Natural killer cell (primary cell): Measurements from ENCODE around the gene GJE1. TPM values are rescaled to one million over a fixed set of nuclear protein-coding genes. Genes with fewer than 3 reads are reported as not detected.

ENCODE experiments used
- ATAC-seq, 3 donors: fragments of 150-1000 bp in 2 of 3; fragments of 200-7000 bp in 1 of 3; cut with Tn5 transposase; 1 replicate in 1 of 3; 2 replicates in 2 of 3; pipeline ENCODE4 v1.10.0; 2021; ENCODE audit warnings: mild to moderate bottlenecking in 2 of 3, moderate library complexity in 2 of 3
- DNase-seq, 2 donors: peaks; one replicate each; pipeline versions ENCODE4 v3.0.0 to v3.0.0-alpha.2; 2013 to 2021; ENCODE audit warnings: mixed read lengths in 1 of 2
- H3K27ac ChIP-seq: one replicate; pipeline ENCODE4 v1.5.1; 2013; ENCODE audit warnings: mild to moderate bottlenecking, low read length
- H3K27me3 ChIP-seq: one replicate; pipeline ENCODE4 v1.6.1; 2013; ENCODE audit warnings: low read length; ENCODE audit not compliant: control insufficient read depth, insufficient read depth
- H3K36me3 ChIP-seq: one replicate; pipeline ENCODE4 v1.6.1; 2013; ENCODE audit warnings: low read length; ENCODE audit not compliant: control insufficient read depth, insufficient read depth
- H3K4me1 ChIP-seq: one replicate; pipeline ENCODE4 v1.6.1; 2013; ENCODE audit warnings: low read length; ENCODE audit not compliant: control insufficient read depth, insufficient read depth
- H3K4me3 ChIP-seq: one replicate; pipeline ENCODE4 v1.5.1; 2013; ENCODE audit warnings: low read length
- H3K9me3 ChIP-seq: one replicate; pipeline ENCODE4 v1.6.1; 2013; ENCODE audit warnings: low read length; ENCODE audit not compliant: control insufficient read depth, insufficient read depth
- H3K27ac Mint-ChIP-seq, 2 donors: one replicate each; pipeline ENCODE4 v1.8.0; 2022; ENCODE audit warnings: mild to moderate bottlenecking in 2 of 2, mixed read lengths in 2 of 2, moderate library complexity in 1 of 2
- H3K27me3 Mint-ChIP-seq, 2 donors: one replicate each; pipeline ENCODE4 v1.8.0; 2022; ENCODE audit warnings: low read depth in 2 of 2, mixed read lengths in 2 of 2
- H3K36me3 Mint-ChIP-seq: one replicate; pipeline ENCODE4 v1.8.0; 2022; ENCODE audit warnings: mixed read lengths
- H3K4me1 Mint-ChIP-seq, 2 donors: one replicate each; pipeline ENCODE4 v1.8.0; 2022; ENCODE audit warnings: mixed read lengths in 2 of 2
- H3K4me3 Mint-ChIP-seq: one replicate; pipeline ENCODE4 v1.8.0; 2022; ENCODE audit warnings: mild to moderate bottlenecking, moderate library complexity, mixed read lengths
- H3K9me3 Mint-ChIP-seq, 2 donors: one replicate each; pipeline ENCODE4 v1.8.0; 2022; ENCODE audit warnings: mixed read lengths in 2 of 2
- WGBS: methylation state at CpG from one replicate; pipeline ENCODE4 v1.1.7; 2013; ENCODE audit warnings: missing lambda C conversion rate; ENCODE audit not compliant: insufficient coverage; 5-methylcytosine and 5-hydroxymethylcytosine counted together
- intact Hi-C: fragments of 100-400 bp; cut with micrococcal nuclease; formaldehyde crosslinking; loops from one replicate; pipeline ENCODE4 v1.14.2; 2022
- total RNA-seq, 4 donors: library from RNA; stranded (reverse); fragments of 120-200 nt in 1 of 4; gene quantifications; one replicate each; pipeline versions ENCODE4 v1.2.3 to v1.2.4, GENCODE V29; 2013 to 2022
- TF ChIP-seq, protein P1 (sequence below): fragments of 200-600 bp; IDR thresholded peaks from one replicate; pipeline ENCODE4 v1.8.0; 2022; ENCODE audit warnings: antibody characterized with exemption

Gene GJE1
- total RNA-seq, 3 donors from 2014 or later (not counting 1 experiment from before 2014, with no cell fraction given) = not detected

DNA sequence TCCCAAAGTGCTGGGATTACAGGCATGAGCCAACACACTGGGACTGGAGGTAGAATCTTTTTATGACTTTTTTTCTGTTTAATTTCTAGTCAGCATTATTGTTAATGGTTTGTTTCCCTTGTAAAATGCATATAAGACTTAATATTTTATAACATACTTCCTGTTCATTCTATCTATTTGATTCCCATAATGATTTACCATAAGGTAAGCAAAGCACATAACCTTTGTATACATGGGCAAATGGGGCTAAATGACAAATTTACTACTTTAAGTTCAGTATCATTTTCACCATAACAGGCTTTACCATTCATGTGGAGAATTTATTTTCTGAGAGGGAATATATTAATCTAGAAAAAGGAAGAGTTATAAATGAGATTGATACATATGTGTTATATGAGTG, 38.6 kb downstream of the GJE1 start:
- TF ChIP-seq, protein P1, sequence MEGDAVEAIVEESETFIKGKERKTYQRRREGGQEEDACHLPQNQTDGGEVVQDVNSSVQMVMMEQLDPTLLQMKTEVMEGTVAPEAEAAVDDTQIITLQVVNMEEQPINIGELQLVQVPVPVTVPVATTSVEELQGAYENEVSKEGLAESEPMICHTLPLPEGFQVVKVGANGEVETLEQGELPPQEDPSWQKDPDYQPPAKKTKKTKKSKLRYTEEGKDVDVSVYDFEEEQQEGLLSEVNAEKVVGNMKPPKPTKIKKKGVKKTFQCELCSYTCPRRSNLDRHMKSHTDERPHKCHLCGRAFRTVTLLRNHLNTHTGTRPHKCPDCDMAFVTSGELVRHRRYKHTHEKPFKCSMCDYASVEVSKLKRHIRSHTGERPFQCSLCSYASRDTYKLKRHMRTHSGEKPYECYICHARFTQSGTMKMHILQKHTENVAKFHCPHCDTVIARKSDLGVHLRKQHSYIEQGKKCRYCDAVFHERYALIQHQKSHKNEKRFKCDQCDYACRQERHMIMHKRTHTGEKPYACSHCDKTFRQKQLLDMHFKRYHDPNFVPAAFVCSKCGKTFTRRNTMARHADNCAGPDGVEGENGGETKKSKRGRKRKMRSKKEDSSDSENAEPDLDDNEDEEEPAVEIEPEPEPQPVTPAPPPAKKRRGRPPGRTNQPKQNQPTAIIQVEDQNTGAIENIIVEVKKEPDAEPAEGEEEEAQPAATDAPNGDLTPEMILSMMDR = no peak
- H3K27me3 Mint-ChIP-seq = no peaks in the 10 kb centered on the region
- Histone ChIP-seq H3K4me1 (no peaks in the 10 kb centered on the region), H3K9me3 (no peaks in the 10 kb centered on the region), H3K36me3 (peaks cover 68% of the 10 kb centered on the region), H3K27me3 (no peaks in the 10 kb centered on the region), H3K4me3 (no peak overlapping the region), H3K27ac (no peak overlapping the region)
- peaks cover 34% of the 10 kb centered on the region for H3K36me3 Mint-ChIP-seq
- no peak overlapping the region for H3K27ac Mint-ChIP-seq
- DNase-seq (no peak), ATAC-seq (no peak)
- intact Hi-C loops = no loop called here
- H3K9me3 Mint-ChIP-seq = no peaks in the 10 kb centered on the region
- H3K4me1 Mint-ChIP-seq = peaks cover 9 to 27% of the 10 kb centered on the region in 2 donors
- no peak overlapping the region for H3K4me3 Mint-ChIP-seq

DNA sequence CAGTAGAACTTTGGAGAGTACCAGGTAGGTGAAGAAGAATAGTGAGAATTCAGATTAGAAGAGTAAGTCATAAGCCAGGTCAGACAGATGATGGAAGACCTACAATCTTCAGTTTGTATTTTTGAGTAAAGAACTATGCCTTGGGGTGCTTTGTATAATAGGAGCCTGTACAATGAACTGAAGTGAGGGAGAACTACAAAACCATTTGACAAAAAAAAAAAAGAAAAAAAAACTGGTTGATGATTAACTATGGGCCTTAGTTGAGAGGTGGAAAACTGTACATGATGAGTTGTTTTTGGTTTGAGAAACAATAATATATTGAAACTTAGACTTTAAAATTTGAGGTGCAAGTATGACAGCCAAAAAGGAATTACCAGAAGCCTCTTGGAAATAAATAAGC, 40.0 kb downstream of the GJE1 start:
- H3K27me3 Mint-ChIP-seq = no peaks in the 10 kb centered on the region
- peaks cover 64% of the 10 kb centered on the region for H3K36me3 ChIP-seq

DNA sequence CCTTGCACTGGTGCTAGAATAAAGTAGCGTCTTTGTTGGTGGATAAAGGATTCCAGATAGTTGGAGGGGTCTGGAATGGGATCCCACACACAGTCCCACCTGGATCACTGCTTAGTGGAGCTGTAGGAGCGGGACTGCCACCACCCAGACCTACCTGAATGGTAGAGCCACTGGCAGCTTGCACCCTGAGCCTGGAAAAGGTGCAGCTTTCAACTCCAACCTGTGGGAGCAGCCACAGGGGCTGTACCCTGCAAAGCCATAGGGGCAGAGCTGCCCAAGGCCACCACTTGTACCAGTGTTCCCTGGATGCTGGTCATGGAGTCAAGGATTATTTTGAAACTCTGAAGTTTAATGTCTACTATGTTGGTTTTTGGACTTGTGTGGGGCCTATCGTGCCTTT, 41.3 kb downstream of the GJE1 start:
- Histone ChIP-seq H3K4me3 (no peak overlapping the region), H3K9me3 (no peaks in the 10 kb centered on the region), H3K36me3 (peaks cover 63% of the 10 kb centered on the region), H3K27me3 (no peaks in the 10 kb centered on the region), H3K4me1 (no peaks in the 10 kb centered on the region), H3K27ac (no peak overlapping the region)
- no peak overlapping the region for H3K27ac Mint-ChIP-seq
- H3K4me3 Mint-ChIP-seq = no peak overlapping the region
- DNase-seq = no peak
- H3K9me3 Mint-ChIP-seq = peaks cover 5 to 10% of the 10 kb centered on the region in 2 donors
- no peaks in the 10 kb centered on the region for H3K27me3 Mint-ChIP-seq
- peaks cover 44% of the 10 kb centered on the region for H3K36me3 Mint-ChIP-seq
- TF ChIP-seq, protein P1 = no peak
- H3K4me1 Mint-ChIP-seq = peaks cover 13 to 33% of the 10 kb centered on the region in 2 donors
- intact Hi-C loops = no loop called here
- 100% methylated on average over 3 of the region's 3 CpGs for WGBS
- ATAC-seq = no peak

More for the DNA sequence above, 40.0 kb downstream of the GJE1 start:
- H3K9me3 Mint-ChIP-seq = peaks cover 2 to 4% of the 10 kb centered on the region in 2 donors
- Histone ChIP-seq H3K9me3 (no peaks in the 10 kb centered on the region), H3K27ac (no peak overlapping the region), H3K4me3 (no peak overlapping the region), H3K4me1 (no peaks in the 10 kb centered on the region), H3K27me3 (no peaks in the 10 kb centered on the region)
- peaks cover 10 to 28% of the 10 kb centered on the region in 2 donors for H3K4me1 Mint-ChIP-seq
- TF ChIP-seq, protein P1 = no peak
- peaks cover 36% of the 10 kb centered on the region for H3K36me3 Mint-ChIP-seq
- ATAC-seq = no peak
- no peak overlapping the region for H3K4me3 Mint-ChIP-seq
- H3K27ac Mint-ChIP-seq = peak overlapping the region in 1 of 2 donors; percentile 40
- no peak for DNase-seq
- intact Hi-C loops = no loop called here

DNA sequence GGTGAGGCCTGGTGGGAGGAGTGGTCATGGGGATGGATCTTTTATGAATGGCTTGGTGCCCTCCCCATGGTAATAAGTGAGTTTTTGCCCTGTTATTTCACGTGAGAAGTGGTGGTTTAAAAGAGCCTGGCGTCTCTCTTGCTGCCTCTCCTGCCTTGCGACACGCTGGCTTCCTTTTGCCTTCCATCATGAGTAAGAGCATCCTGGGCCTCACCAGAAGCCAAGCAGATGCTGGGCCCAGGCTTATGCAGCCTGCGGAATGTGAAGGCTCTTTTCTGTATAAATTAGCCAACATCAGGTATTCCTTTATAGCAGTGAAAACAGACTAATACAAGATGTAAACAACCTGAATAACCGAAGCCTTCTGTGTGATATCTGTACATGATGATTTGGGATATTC, 42.0 kb downstream of the GJE1 start:
- Histone ChIP-seq H3K9me3 (no peaks in the 10 kb centered on the region), H3K4me3 (no peak overlapping the region), H3K36me3 (peaks cover 63% of the 10 kb centered on the region), H3K27me3 (no peaks in the 10 kb centered on the region), H3K27ac (no peak overlapping the region), H3K4me1 (no peaks in the 10 kb centered on the region)
- TF ChIP-seq, protein P1 = no peak
- H3K4me3 Mint-ChIP-seq = no peak overlapping the region
- ATAC-seq = no peak
- intact Hi-C loops = no loop called here
- H3K36me3 Mint-ChIP-seq = peaks cover 44% of the 10 kb centered on the region
- no peak for DNase-seq
- 95% methylated on average over 5 of the region's 6 CpGs for WGBS
- no peak overlapping the region for H3K27ac Mint-ChIP-seq
- H3K9me3 Mint-ChIP-seq = peaks cover 5 to 10% of the 10 kb centered on the region in 2 donors
- no peaks in the 10 kb centered on the region for H3K27me3 Mint-ChIP-seq
- peaks cover 13 to 33% of the 10 kb centered on the region in 2 donors for H3K4me1 Mint-ChIP-seq
